ENCODE measurements around the gene HK1. TPM values are rescaled to one million over a fixed set of nuclear protein-coding genes. Genes with fewer than 3 reads are reported as not detected.

HK1 gene
- total and polyA plus RNA-seq, 2 donors (not counting 1 experiment from before 2014, with no cell fraction given), result 24.7 to 40.8 TPM

DNA sequence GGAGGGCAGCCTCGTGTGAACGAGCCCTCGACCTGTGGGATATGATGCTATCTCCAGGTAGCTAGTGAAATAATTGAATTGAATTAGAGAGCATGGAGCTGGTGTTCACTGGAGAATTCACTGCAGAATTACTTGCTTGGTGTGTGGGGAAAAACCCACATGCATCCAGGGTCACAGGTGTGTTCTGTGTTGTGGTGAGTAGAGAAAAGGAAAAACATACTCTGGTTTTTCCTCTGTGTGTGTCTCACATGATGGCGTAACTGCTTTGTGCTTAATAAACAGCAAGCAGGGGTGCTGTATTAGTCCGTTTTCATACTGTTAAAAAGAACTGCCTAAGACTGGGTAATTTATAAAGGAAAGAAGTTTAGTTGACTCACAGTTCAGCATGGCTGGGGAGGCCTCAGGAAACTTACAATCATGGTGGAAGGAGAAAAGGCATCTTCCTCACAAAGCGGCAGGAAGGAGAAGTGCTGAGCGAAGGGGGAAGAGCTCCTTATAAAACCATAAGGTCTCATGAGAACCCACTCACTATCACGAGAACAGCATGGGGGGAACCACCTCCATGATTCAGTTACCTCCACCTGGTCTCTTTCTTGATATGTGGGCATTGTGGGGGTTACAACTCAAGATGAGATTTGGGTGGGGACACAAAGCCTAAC, 75.8 kb downstream of the HK1 start:
- peaks cover 10% of the 10 kb centered on the region for H4K20me1 ChIP-seq (ENCODE audit: control insufficient read depth, insufficient read depth, low read length, poor library complexity, severe bottlenecking)
- H3K4me1 Mint-ChIP-seq, result peaks cover 16% of the 10 kb centered on the region
- TF ChIP-seq, protein P1, sequence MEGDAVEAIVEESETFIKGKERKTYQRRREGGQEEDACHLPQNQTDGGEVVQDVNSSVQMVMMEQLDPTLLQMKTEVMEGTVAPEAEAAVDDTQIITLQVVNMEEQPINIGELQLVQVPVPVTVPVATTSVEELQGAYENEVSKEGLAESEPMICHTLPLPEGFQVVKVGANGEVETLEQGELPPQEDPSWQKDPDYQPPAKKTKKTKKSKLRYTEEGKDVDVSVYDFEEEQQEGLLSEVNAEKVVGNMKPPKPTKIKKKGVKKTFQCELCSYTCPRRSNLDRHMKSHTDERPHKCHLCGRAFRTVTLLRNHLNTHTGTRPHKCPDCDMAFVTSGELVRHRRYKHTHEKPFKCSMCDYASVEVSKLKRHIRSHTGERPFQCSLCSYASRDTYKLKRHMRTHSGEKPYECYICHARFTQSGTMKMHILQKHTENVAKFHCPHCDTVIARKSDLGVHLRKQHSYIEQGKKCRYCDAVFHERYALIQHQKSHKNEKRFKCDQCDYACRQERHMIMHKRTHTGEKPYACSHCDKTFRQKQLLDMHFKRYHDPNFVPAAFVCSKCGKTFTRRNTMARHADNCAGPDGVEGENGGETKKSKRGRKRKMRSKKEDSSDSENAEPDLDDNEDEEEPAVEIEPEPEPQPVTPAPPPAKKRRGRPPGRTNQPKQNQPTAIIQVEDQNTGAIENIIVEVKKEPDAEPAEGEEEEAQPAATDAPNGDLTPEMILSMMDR (IDR thresholded peaks at IDR 0.05), result no peak
- no peak for TF ChIP-seq EZH2 (IDR thresholded peaks at IDR 0.05; ENCODE audit: borderline replicate concordance, insufficient read depth, low read depth, low read length, poor library complexity, severe bottlenecking)
- H3K9ac ChIP-seq (ENCODE audit: low read length), result no peak overlapping the region
- 69% methylated on average over 4 of the region's 8 CpGs for WGBS (ENCODE audit: insufficient coverage)
- ATAC-seq (ENCODE audit: low read depth), result no peak
- H3K9me3 Mint-ChIP-seq (ENCODE audit: insufficient read depth), result no peaks in the 10 kb centered on the region
- no peak for DNase-seq
- intact Hi-C loops (cut with micrococcal nuclease), result no loop called here
- CTCF ChIA-PET, result interaction anchor here (0.7 to 0.8 kb wide), 2 partner anchors 39 to 577 kb away, joined by 3 to 5 read pairs; no protein-coding TSS in a partner anchor
- H3K4me3 ChIP-seq (ENCODE audit: control extremely low read depth in 1 of 5, extremely low read depth in 1 of 5, insufficient read depth in 1 of 5, low read depth in 2 of 5, low read length in 4 of 5), result no peak overlapping the region
- H2AFZ ChIP-seq (ENCODE audit: insufficient read depth, low read depth, low read length, poor library complexity, severe bottlenecking), result no peak overlapping the region
- H3K36me3 ChIP-seq (replicated peaks in 1 of 2; ENCODE audit: control extremely low read depth in 1 of 2, control insufficient read depth in 1 of 2, extremely low read depth in 1 of 2, insufficient read depth in 2 of 2, low read length in 1 of 2), result no peaks in the 10 kb centered on the region
- H3K4me1 ChIP-seq (ENCODE audit: control insufficient read depth in 2 of 2, insufficient read depth in 2 of 2, low read length in 2 of 2), result peaks cover 11 to 15% of the 10 kb centered on the region in 2 donors
- peaks cover 81% of the 10 kb centered on the region for H3K79me2 ChIP-seq (ENCODE audit: control insufficient read depth, insufficient read depth, low read length)
- no peak overlapping the region for H3K27ac Mint-ChIP-seq
- no peak overlapping the region for H3K4me2 ChIP-seq (replicated peaks; ENCODE audit: low read depth, low read length, poor library complexity, severe bottlenecking)
- H3K4me3 Mint-ChIP-seq, result no peak overlapping the region
- H3K9me3 ChIP-seq (ENCODE audit: control extremely low read depth in 1 of 3, control insufficient read depth in 2 of 3, insufficient read depth in 1 of 3, low read length in 2 of 3), result no peaks in the 10 kb centered on the region
- no peak overlapping the region for H3K27ac ChIP-seq (ENCODE audit: low read length in 2 of 2)
- no peaks in the 10 kb centered on the region for H3K27me3 ChIP-seq (replicated peaks in 1 of 4; ENCODE audit: control extremely low read depth in 1 of 4, control insufficient read depth in 3 of 4, insufficient read depth in 4 of 4, low read length in 3 of 4)
- POLR2A ChIA-PET, result interaction anchor here (0.7 kb wide), 1 partner anchor 39 kb away, joined by 7 read pairs; no protein-coding TSS in a partner anchor
- no peaks in the 10 kb centered on the region for H3K27me3 Mint-ChIP-seq

DNA sequence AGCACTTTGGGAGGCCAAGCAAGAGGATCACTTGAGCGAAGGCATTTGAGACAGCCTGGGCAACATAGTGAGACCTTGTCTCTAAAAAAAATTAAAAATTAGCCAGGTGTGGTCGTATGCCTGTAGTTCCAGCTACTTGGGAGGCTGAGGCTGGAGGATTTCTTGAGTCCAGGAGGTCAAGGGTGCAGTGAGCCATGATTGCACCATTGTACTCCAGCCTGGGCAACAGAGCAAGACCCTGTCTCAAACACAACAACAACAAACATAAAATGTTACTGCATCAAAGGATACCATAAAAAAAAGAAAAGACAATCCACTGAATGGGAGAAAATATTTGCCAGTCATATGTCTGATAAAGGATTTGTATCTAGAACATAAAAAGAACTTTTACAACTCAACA, 77.9 kb downstream of the HK1 start:
- H3K27ac Mint-ChIP-seq, result no peak overlapping the region
- WGBS (ENCODE audit: insufficient coverage), result 100% methylated on average over 1 of the region's 2 CpGs
- H4K20me1 ChIP-seq (ENCODE audit: control insufficient read depth, insufficient read depth, low read length, poor library complexity, severe bottlenecking), result peaks cover 22% of the 10 kb centered on the region
- CTCF ChIA-PET, result interaction anchor here (1.0 kb wide), 1 partner anchor 36 kb away, joined by 3 read pairs; no protein-coding TSS in a partner anchor
- H3K9ac ChIP-seq (ENCODE audit: low read length), result no peak overlapping the region
- H3K9me3 ChIP-seq (ENCODE audit: control extremely low read depth in 1 of 3, control insufficient read depth in 2 of 3, insufficient read depth in 1 of 3, low read length in 2 of 3), result no peaks in the 10 kb centered on the region
- no peak overlapping the region for H3K4me3 Mint-ChIP-seq
- H3K9me3 Mint-ChIP-seq (ENCODE audit: insufficient read depth), result no peaks in the 10 kb centered on the region
- H3K36me3 ChIP-seq (replicated peaks in 1 of 2; ENCODE audit: control extremely low read depth in 1 of 2, control insufficient read depth in 1 of 2, extremely low read depth in 1 of 2, insufficient read depth in 2 of 2, low read length in 1 of 2), result peaks cover 0 to 1% of the 10 kb centered on the region in 2 experiments
- no peak overlapping the region for H2AFZ ChIP-seq (ENCODE audit: insufficient read depth, low read depth, low read length, poor library complexity, severe bottlenecking)
- ATAC-seq (ENCODE audit: low read depth), result no peak
- no peak overlapping the region for H3K27ac ChIP-seq (ENCODE audit: low read length in 2 of 2)
- H3K79me2 ChIP-seq (ENCODE audit: control insufficient read depth, insufficient read depth, low read length), result peaks cover 77% of the 10 kb centered on the region
- TF ChIP-seq, protein P1 (IDR thresholded peaks at IDR 0.05), result no peak
- TF ChIP-seq EZH2 (IDR thresholded peaks at IDR 0.05; ENCODE audit: borderline replicate concordance, insufficient read depth, low read depth, low read length, poor library complexity, severe bottlenecking), result no peak
- intact Hi-C loops (cut with micrococcal nuclease), result no loop called here
- H3K27me3 Mint-ChIP-seq, result no peaks in the 10 kb centered on the region
- H3K4me1 Mint-ChIP-seq, result peaks cover 14% of the 10 kb centered on the region
- H3K27me3 ChIP-seq (replicated peaks in 1 of 4; ENCODE audit: control extremely low read depth in 1 of 4, control insufficient read depth in 3 of 4, insufficient read depth in 4 of 4, low read length in 3 of 4), result no peaks in the 10 kb centered on the region
- peaks cover 0 to 13% of the 10 kb centered on the region in 2 donors for H3K4me1 ChIP-seq (ENCODE audit: control insufficient read depth in 2 of 2, insufficient read depth in 2 of 2, low read length in 2 of 2)
- no peak overlapping the region for H3K4me2 ChIP-seq (replicated peaks; ENCODE audit: low read depth, low read length, poor library complexity, severe bottlenecking)
- POLR2A ChIA-PET, result interaction anchor here (0.7 kb wide), 1 partner anchor 59 kb away, joined by 7 read pairs; no protein-coding TSS in a partner anchor
- no peak for DNase-seq
- H3K4me3 ChIP-seq (ENCODE audit: control extremely low read depth in 1 of 5, extremely low read depth in 1 of 5, insufficient read depth in 1 of 5, low read depth in 2 of 5, low read length in 4 of 5), result no peak overlapping the region
